Astrocyte of the cerebellum (primary cell): ENCODE data around the gene ZNF577.
A peak's percentile ranks its signal among the peaks of the same experiment; 100 is the strongest.

Source experiments
- DNase-seq: peaks from one replicate; pipeline ENCODE4 v3.0.0-alpha.2; 2011; ENCODE audit warnings: low read depth
- H3K4me3 ChIP-seq: 2 replicates; pipeline ENCODE4 v1.5.1; 2011; ENCODE audit warnings: mild to moderate bottlenecking, low read depth, low read length, moderate library complexity
- CTCF ChIP-seq: IDR thresholded peaks from 2 replicates; pipeline ENCODE4 v1.5.1; 2012; ENCODE audit warnings: low read length, low read depth, moderate library complexity, mild to moderate bottlenecking; ENCODE audit errors: missing control alignments
- in situ Hi-C: cut with HindIII; loops from 2 replicates; pipeline ENCODE4 v1.10.0; 2017; ENCODE audit warnings: low sequenced_read_pairs

ZNF577 gene

DNA sequence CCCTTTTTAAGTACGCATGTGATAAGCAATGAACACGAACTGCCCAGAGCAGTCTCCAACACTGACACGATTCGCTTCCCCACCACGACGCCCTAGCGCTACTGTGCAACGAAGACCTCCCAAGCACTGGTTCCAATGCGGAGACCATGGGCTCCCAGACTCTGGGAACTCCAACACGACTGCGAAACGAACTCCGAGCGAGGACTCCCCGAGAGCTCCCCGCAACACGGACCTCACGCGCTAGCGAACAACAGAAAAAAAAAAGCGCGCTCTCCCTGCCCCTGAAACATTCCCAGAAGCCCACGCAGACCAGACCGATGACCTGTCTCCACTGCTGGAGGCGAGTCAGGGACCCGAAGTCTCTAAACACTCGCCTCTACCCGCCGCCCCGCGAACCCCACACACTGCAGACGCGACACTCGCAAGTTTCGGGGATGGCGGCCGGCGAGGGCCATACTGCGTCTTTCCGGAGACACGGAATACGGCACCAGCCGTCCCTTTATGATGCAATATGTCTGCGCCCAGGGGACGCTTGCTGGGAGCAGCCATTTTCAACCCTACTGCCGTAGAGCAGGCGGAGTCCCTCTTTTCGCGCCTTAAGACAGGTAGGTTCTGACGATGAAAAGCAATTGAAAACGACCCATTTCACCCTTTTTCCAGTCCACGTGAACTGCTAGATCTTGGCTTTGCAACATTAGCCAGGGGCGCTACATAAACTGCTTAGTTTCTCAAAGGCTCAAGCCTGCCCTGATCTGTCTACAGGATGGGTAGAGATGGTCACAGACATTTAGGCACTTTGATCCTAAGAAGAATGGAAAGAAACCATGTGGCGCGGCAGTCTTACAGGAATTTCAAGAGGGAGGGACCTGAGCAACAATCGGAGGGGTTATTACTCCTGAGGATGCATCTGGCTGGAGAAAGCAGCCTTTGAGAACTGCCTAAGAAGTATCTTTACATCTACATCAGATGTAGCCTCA, at the start of gene ZNF577:
Gene ZNF577, minus strand, starts transcription at position 430 of the 977 bp plus-strand sequence. CDS start 7,569 bp downstream, outside the sequence.
- TF ChIP-seq CTCF = no peak
- in situ Hi-C loops = no loop called here
- peak within 1 kb of the TSS; percentile 80 for H3K4me3 ChIP-seq
- peak; percentile 83 for DNase-seq

DNA sequence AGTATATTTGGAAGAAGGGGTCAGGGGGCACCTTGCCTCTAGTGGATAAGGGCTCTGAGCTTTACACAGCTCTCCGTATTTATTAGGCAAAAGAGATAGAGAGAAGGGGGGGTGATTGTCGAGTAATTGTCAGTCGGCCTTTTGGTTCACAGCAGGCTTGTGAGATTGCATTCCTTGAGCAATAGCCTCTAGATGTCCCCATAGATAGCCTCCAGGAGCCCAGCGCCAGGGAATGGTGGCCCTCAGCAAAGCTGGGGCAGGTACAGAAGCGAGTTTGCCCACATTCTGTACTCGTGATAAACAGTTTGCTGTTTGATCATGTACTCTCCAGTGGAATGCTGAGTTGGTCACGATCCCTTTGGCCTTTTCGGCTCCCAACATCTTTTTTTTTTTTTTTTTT, 44.2 kb upstream of the ZNF577 start:
- in situ Hi-C loops = no loop called here
- no peak for DNase-seq
- no peak overlapping the region for H3K4me3 ChIP-seq
- TF ChIP-seq CTCF = no peak

GRCh38 chr19:51927859-51928258, 40.1 kb upstream of the ZNF577 start:
- H3K4me3 ChIP-seq = peak overlapping the region; percentile 65
- no peak for TF ChIP-seq CTCF
- in situ Hi-C loops = no loop called here
- DNase-seq = no peak

GRCh38 chr19:51926784-51927741, 39.3 kb upstream of the ZNF577 start, which contains the start of gene ZNF613:
Gene ZNF613 (plus strand): TSS chr19:51927472. CDS start chr19:51936221, 8,749 bp downstream.
- in situ Hi-C loops = no loop called here
- peak; percentile 86 for DNase-seq

GRCh38 chr19:51926426-51926783, 38.7 kb upstream of the ZNF577 start:
- no peak for TF ChIP-seq CTCF
- in situ Hi-C loops = no loop called here
- peak overlapping the region; percentile 65 for H3K4me3 ChIP-seq
- no peak for DNase-seq

More at GRCh38 chr19:51926784-51927741, 39.3 kb upstream of the ZNF577 start, which contains the start of gene ZNF613:
- peak within 1 kb of the TSS; percentile 65 for H3K4me3 ChIP-seq
- TF ChIP-seq CTCF = peak; percentile 27

DNA sequence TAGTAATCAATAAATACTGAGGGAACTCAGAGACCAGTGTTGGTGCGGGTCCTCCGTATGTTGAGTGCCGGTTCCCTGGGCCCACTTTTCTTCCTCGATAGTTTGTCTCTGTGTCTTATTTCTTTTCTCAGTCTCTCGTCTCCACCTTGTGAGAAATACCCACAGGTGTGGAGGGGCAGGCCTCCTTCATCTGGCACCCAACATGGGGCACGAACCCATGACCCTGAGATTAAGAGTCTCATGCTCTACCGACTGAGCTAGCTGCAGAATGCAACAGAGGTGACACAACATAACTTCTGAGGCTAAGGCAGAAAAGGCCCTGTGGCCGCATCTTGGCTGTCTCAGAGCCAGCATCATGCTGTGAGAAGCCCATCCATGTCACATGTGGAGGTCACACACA, 34.2 kb upstream of the ZNF577 start:
- in situ Hi-C loops = no loop called here
- DNase-seq = no peak
- no peak overlapping the region for H3K4me3 ChIP-seq

More for the DNA sequence above, 34.2 kb upstream of the ZNF577 start:
- no peak for TF ChIP-seq CTCF
